ENCODE results near the gene ILK.

ILK gene

GRCh38 chr11:6574816-6575715, 28.5 kb upstream of the ILK start:
- no peak for DNase-seq

- peak in 1 of 2 experiments; percentile 5 for DNase-seq
These were observed 26.9 kb upstream of the ILK start for GRCh38 chr11:6576471-6577373.

GRCh38 chr11:6578134-6578533, 25.4 kb upstream of the ILK start:
- DNase-seq, result no peak

- DNase-seq, result no peak
These were observed 23.9 kb upstream of the ILK start for GRCh38 chr11:6579681-6580080.

- DNase-seq, result no peak
These were observed 20.0 kb upstream of the ILK start for GRCh38 chr11:6583584-6583983.

GRCh38 chr11:6584528-6584927, 19.0 kb upstream of the ILK start:
- DNase-seq, result no peak

GRCh38 chr11:6586434-6587359, 16.9 kb upstream of the ILK start:
- DNase-seq, result no peak

- DNase-seq, result no peak
These were observed 16.1 kb upstream of the ILK start for GRCh38 chr11:6587360-6587953.

- no peak for DNase-seq
These were observed 15.6 kb upstream of the ILK start for GRCh38 chr11:6588018-6588417.

- no peak for DNase-seq
These were observed 9.3 kb upstream of the ILK start for GRCh38 chr11:6594142-6594768.

GRCh38 chr11:6596239-6596877, 7.2 kb upstream of the ILK start:
- DNase-seq, result no peak

- no peak for DNase-seq
These were observed 5.0 kb upstream of the ILK start for GRCh38 chr11:6598555-6598954.

GRCh38 chr11:6599449-6599848, 4.1 kb upstream of the ILK start:
- no peak for DNase-seq

GRCh38 chr11:6599881-6600390, 3.6 kb upstream of the ILK start:
- DNase-seq, result no peak

GRCh38 chr11:6601041-6601461, 2.5 kb upstream of the ILK start:
- DNase-seq, result no peak

- DNase-seq, result no peak
These were observed 1.3 kb upstream of the ILK start for GRCh38 chr11:6602096-6602940.

GRCh38 chr11:6604081-6604626, 580 bp downstream of the ILK start:
- no peak for DNase-seq

GRCh38 chr11:6604790-6605189, 1.2 kb downstream of the ILK start:
- DNase-seq, result no peak

GRCh38 chr11:6606471-6607189, 3.1 kb downstream of the ILK start:
- DNase-seq, result peak; percentile 26 to 34

Measured in SHP77 (cell line).